GM18870 (cell line): Measurements from ENCODE around the gene KCNJ10.

ENCODE experiments used
- ATAC-seq: cut with Tn5 transposase; IDR thresholded peaks from one replicate; pipeline ENCODE4 v1.9.1; 2021; ENCODE audit warnings: moderate library complexity; ENCODE audit not compliant: unreplicated experiment

Gene KCNJ10

DNA sequence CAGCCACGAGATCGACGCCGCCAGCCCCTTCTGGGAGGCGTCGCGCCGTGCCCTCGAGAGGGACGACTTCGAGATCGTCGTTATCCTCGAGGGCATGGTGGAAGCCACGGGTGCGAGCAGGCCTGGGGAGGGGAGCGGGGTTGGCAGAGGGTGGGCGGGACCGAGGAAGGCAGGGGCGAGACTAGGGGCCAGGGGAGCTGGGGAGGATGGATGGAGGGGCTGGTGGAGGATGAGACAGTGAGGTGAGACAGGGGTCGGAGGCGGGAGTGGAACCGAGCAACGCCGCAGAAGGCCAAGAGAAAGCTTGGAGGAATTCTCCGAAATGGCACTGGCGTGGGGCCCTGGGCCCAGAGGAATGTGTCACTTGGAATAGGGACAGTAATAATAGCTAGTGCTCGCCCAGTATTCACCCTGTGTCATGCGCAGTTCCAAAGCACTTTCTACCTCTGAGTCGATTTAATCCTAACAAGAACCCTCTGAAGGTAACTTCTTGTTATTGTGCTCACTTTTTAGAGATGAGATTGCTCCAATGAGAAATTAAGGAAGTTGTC, 14.9 kb upstream of the KCNJ10 start:
- ATAC-seq = no peak

GRCh38 chr1:160083968-160084770, 14.2 kb upstream of the KCNJ10 start:
- ATAC-seq = no peak

DNA sequence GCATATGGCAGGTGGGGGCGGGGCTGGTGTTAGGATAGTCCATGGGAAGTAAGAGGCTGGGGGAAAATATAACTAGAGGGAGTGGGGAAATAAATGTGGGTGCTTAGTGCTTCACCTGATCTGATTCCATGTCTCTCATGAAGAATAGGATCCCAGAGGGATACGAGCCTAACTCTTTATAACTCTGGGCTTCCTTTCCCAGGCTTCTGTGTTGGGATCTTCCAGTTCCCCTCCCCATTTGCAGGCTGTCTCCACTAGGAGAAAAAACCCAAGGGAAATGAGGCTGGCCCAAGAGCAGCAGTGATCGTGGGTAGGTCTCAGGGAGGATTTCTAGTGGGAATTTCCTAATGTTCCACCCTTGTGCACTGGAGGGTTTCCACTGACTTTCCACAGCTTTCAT, 13.0 kb upstream of the KCNJ10 start:
- ATAC-seq = no peak

DNA sequence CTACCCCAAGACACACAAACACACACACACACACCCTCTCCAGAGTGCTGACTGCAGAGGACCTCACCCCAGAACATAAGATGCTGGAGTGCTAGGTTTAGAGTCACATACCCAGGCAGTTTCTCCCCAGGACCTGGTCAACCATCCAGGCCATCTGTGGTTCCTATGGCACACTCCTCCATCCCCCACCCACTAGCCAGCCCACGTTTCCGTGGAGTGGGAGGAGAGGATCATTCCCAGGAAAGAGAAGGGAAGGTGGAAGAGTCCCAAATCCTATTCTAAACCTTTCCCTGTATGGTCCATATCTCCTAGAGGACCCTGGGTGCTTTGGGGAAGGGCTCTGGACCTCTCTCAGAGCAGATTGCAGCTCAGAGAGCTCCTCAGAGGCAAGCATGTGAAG, 12.5 kb upstream of the KCNJ10 start:
- no peak for ATAC-seq

DNA sequence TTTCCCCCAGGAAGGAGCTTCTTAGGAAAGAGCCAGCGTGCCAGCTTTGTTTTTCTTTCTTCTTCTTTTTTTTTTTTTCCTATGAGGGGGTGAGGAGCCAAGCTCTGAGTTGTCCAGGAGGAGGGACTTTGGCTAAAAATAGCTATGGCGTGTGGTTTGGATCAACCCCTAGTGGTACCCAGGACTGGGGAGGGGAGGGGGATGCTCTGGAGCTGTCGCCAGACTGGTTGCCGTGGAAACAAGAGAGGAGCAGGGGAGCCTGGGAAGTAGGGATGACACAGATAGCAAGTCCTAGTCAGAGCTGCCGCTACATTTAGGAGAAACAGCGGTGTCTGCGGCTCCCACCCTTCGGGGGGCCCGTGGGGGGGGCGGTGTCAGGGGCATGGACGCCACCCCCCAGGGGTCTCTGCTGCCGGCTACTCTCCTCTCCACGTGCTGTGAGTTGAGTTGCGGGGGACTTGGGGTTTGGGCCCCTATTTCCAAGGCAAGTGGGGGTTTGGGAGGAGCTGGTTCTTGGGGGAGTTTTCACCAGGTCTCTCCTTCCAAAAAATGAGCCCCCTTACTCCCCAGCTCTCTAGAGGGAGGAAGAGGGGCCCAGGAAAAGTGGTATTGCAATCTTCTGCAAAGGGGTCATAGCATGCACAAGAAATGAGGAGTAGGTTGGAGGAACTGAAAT, 11.4 kb upstream of the KCNJ10 start, which contains the start of gene KCNJ9:
Gene KCNJ9 (plus strand): TSS at position 278 of the 676 bp plus-strand sequence. CDS start 2,493 bp downstream, outside the sequence.
- no peak for ATAC-seq

DNA sequence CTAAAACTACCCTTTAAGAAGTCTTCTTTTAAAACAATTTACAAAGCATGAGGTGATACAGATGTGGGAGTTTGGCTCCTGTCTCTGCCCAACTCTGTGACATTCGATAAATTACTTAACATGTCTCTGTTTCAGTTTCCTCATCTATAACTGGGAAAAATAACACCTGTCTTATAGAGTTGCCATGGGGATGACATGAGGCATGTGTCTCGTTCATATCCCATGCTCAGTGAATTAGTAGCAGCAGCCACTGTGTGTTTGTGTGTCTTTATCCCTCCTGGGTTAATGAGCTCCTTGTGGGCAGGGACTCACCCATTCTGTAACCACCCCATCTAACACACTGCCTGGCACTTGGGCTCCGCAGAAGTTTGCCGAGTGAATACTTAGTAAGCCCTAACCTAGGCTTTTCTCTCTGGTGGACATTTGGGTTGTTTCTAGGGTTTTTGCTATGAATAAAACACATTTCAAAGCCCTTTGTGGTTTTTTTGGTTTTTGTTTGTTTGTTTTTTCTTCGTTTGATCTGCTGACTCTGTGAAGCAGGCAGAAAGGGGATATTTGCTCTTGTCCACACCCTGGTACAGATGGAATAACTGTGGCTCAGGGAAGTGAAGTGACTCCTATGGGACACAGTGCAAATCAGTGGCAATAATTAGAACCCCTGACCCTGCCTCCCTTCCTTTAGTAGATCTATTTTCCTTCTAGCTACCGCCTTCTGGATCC, 10.6 kb upstream of the KCNJ10 start:
- ATAC-seq = no peak

DNA sequence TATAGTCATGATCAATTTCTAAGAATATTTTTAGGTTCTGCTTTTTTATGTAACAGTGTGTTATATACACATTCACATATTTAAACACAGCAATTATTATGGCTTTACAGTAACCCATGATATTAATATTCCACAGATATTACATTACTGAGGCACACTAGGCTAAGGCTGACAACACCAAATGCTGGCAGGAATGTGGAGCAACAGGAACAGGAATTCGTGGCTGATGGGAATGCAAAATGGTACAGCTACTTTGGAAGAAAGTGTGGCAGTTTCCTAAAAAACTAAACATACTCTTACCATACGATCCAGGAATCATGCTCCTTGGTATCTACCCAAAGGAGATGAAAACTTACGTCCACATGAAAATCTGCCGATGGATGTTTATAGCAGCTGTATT, 9.5 kb upstream of the KCNJ10 start:
- ATAC-seq = no peak

DNA sequence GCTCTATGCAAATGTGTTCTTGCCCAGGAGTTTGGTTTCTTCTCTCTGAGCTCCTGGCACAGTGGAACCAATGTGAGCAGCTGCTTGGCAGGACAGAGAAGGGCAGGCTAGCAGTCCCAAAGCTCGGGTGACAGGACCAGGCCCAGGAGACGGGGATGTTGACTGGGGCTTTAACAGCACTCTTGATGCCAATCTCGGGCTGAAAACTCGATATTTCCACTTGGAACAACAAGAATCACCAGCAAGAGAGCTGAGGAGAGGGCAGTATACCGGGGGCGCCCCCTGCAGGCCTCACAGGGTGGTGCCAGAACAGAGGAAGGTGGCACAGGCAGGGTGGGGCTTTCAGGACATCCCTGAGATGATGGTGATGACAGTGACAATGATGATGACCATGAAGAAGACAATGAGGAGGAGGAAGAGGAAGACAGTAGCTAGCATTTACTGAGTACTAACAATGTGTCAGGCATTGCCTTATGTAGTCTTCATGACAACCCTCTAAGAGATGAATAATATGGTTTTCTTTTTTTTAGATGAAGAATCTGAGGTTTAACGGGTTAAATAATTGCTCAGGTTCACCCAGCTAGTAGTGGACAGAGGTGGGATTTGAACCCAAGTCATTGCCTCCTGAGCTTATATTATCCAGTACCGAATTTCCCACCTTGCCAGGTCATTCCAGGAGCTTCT, 8.7 kb upstream of the KCNJ10 start:
- ATAC-seq = no peak

DNA sequence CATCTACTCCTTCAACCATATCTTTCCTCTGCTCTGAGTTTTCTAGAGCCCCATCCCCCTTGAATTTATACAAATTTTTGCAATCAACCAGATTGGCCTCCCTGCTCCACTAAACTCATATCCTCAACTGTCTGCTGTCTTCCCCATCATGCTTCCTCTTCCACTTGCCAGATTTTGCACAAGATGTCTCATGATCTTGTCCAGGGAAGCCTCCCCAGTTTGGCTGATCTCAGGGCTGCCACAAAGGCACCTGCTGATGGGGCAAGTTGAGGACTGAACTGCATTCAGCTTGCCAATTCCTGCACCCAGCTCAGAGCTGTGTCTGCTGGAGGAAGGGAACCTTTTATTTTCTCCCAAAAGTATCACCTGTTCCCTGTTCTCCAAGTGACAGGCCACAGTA, 7.5 kb upstream of the KCNJ10 start:
- ATAC-seq = no peak

DNA sequence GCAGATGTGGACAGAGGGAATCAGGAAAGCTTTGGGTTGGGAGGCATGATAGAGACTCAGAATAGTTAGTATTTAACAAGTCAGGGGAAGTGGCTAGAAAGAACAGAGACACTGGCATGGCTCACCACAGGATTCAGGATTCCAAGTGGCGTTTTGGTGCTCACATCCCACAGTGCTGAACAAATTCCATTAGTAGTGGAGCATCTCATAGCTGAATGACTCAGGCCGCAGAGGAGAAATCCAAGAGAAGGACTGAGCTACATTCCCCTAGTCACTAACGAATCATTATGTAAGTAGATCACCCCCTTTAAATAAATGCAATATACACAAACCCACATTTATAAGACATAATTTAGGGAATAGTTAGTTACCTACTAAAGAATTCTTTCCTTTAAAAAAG, 6.3 kb upstream of the KCNJ10 start:
- no peak for ATAC-seq

DNA sequence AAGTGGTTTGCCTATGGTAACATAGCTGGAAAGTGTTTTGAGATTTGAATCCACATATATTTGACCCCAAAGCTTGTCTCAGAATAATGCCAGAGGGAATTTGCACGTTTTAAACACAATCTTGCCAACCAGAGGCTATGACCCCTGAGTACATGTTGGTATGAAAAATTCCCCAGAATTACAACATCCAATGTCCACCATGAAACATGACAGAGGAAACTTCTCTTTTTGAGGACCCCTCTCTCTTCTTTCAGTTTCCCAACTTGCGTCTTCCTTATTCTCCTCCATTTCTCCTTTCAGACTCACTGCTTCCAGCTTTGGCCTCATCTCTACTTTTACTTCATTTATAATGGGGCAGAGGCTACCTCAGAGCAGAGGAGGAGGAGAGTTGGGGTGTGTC, 5.9 kb upstream of the KCNJ10 start:
- ATAC-seq = no peak

GRCh38 chr1:160074865-160075264, 4.9 kb upstream of the KCNJ10 start:
- ATAC-seq = no peak

DNA sequence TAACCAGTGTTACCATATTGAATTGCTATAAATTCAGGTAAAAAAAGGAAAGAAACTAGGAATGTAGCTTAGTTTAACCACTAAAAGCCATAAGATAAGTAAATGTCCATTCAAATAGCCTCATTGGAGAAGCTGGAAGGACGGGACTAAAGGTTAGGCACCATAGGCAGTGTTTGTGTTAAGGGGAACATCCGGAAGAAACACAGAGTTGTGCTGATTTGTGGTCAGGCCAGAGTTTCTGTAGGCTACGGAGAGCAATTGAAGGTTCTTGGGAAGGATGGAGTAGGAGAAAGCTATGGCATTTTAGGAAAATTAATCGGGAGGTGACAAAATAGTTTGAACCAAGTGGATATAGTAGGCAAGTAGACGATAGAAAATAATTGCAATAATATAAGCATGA, 1.3 kb upstream of the KCNJ10 start:
- ATAC-seq = no peak

- ATAC-seq = no peak
Observed at GRCh38 chr1:160070243-160071163, 543 bp upstream of the KCNJ10 start.

DNA sequence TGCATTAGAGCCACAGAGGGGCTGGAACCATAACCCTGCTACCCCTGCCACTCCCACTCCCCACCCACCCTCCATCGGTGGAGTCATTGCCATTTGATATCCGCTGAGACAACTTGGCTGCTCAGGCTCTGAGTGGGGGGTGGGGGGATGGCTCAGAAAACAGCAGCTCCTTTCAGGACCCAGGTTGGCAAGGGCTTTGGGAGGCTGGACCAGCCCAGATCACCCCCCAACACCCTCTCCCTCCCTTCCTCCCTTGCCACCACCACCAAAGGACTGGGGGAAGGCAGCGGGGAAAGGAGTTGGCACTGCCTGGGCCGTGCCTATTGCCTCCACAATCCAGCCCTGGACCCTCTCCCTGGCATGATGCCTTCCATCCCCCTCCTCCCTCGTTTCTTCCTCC, 1.7 kb downstream of the KCNJ10 start:
- no peak for ATAC-seq

DNA sequence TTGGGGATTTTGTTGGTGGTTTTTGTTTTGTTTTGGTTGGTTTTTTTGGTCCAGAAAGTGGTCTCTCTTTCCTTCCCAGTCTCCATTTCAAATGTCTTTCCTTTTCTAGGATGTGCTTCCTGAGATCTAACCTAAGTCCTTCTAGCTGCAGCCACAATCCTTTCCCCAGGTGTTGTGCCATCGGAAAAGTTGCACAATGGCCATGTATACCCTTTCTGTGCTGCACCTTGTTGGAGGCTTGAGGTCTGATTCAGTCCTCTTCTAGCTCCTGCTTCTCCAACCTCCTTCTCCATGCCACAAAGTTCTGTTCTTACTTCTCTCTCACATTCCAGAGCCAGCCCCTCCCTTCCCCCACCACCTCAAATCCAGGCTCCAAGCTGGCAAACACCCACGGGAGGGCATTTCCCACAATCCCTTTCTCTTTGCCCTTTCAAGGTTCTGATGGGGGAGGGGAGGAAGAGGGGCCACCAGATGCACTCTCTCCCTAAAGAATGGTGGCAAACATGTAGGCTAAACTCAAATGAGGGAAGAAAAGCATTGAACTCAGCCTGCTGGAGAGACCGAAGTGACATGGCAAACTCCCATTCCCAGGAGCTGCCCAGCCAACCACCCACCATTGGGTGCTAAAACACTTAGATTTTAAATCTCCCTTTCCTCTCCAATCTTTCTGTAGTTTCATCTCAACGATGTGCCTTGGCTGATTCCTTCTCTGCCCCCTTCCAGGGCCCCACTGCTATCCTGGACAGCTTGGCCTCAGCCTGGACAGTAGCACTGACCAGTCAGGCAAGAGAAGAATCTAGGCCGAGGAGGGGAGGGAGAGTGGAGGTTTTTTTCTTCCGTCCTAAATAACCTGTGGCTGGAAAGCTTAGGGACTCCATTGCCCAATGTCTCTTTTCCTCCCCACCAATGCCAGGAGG, 2.9 kb downstream of the KCNJ10 start:
- no peak for ATAC-seq

DNA sequence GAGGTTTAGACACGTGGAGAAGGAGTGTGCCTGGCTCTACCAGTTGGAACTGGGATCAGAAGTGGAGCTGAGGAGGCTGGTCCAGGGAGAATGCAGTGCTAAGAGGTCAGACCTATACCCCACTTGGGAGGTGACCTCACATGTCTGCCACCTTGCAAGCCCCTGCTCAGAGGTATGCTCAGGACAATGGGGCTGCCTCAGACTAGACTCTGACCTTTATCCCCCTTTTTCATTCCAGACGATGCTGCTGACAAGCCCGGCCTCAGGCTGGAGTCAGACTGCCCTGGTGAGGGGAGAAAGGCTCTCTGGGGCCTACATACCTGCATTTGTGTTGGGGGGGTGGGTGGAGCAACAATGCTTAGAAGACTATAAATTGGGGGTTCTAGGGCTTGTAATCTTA, 5.2 kb downstream of the KCNJ10 start:
- ATAC-seq = no peak

- ATAC-seq = no peak
Observed at GRCh38 chr1:160064164-160064563, 5.8 kb downstream of the KCNJ10 start.

DNA sequence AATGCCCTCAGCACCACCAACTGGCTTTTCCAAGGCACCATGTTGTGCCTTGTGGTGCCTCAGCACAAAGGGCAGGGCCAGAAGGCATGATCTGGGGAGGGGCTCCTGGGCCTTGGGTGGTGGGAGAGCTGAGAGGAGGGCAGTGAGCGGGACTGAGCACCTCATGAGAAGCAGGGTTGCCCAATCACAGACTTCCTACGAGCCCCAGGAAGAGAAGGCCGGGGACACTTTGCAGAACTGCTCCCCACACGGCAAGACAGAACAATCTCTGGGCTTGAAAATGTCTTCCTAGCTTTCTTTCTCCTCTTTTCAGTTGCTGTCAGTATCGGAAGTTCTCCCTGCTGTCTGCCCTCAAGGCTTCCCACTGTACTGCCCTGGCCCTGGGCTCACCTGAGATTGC, 6.8 kb downstream of the KCNJ10 start:
- no peak for ATAC-seq
